ENCODE data around the gene CYTIP. TPM values are rescaled to one million over a fixed set of nuclear protein-coding genes. Genes with fewer than 3 reads are reported as not detected.
"Not testable (repeated sequence)": the region's sequence is repeated elsewhere in the genome, so short reads cannot be mapped to it uniquely, and the experiment has no call there.

The CYTIP gene
- total RNA-seq, 2 donors from 2014 or later: 286 to 294 TPM

DNA sequence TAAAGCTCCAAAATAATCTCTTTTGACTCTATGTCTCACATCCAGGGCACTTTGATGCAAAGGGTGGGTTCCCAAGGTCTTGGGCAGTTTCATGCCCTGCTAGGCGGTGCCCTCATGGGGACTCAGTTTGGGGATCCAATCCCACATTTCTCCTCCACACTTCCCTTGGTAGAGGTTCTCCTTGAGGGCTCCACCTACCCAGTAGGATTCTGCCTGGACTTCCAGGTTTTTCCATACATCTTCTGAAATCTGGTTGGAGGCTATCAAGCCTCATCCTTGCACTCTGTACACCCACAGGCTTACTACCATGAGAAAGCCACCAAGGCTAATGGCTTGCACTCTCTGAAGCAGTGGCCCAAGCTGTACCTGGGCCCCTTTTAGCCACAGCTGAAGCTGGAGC is 68.5 kb downstream of the CYTIP start:
- H3K27ac Mint-ChIP-seq: no peak overlapping the region
- H3K4me1 Mint-ChIP-seq: no peaks in the 10 kb centered on the region

DNA sequence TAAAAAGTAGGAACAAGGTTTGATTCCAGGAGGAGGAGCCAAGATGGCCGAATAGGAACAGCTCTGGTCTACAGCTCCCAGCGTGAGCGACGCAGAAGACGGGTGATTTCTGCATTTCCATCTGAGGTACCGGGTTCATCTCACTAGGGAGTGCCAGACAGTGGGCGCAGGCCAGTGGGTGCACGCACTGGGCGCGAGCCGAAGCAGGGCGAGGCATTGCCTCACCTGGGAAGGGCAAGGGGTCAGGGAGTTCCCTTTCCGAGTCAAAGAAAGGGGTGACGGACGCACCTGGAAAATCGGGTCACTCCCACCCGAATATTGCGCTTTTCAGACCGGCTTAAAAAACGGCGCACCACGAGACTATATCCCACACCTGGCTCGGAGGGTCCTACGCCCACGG is 75.4 kb downstream of the CYTIP start:
- H3K36me3 Mint-ChIP-seq (ENCODE audit: low read depth): not testable (repeated sequence)

More for the DNA sequence above, 68.5 kb downstream of the CYTIP start:
- no peaks in the 10 kb centered on the region for H3K27me3 Mint-ChIP-seq
- DNase-seq (no peak), ATAC-seq (no peak)
- H3K36me3 Mint-ChIP-seq (ENCODE audit: low read depth): peaks cover 5% of the 10 kb centered on the region
- peaks cover 4% of the 10 kb centered on the region for H3K9me3 ChIP-seq (ENCODE audit: control insufficient read depth, low read length, poor library complexity, severe bottlenecking)
- no peak overlapping the region for H3K4me3 Mint-ChIP-seq

DNA sequence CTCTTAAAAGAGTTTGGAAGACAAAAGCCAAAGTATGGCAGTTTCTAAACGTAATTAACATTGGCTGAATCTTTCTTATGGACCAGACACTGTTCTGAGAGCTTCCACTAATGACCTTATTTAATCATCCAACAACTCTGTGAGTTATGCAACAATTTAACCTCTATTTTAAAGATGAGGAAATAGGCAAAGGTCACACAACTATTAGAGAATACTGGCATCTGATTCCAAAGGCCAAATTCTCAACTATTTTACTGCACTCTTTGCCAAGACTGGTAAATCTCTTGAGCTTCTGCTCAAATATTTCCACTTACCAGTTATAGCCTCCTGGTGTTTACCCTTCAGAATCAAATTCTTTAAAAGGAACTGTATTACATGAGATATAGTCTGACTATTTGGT is 76.2 kb downstream of the CYTIP start:
- H3K9me3 ChIP-seq (ENCODE audit: control insufficient read depth, low read length, poor library complexity, severe bottlenecking): no peaks in the 10 kb centered on the region
- DNase-seq (no peak), ATAC-seq (no peak)
- peaks cover 7% of the 10 kb centered on the region for H3K36me3 Mint-ChIP-seq (ENCODE audit: low read depth)
- peaks cover 16% of the 10 kb centered on the region for H3K4me1 Mint-ChIP-seq
- H3K4me3 Mint-ChIP-seq: no peak overlapping the region
- no peak overlapping the region for H3K27ac Mint-ChIP-seq
- H3K27me3 Mint-ChIP-seq: no peaks in the 10 kb centered on the region

More for the DNA sequence above, 75.4 kb downstream of the CYTIP start:
- not testable (repeated sequence) for H3K4me3 Mint-ChIP-seq; H3K9me3 ChIP-seq (ENCODE audit: control insufficient read depth, low read length, poor library complexity, severe bottlenecking); ATAC-seq; DNase-seq; H3K27ac Mint-ChIP-seq; H3K27me3 Mint-ChIP-seq
- H3K4me1 Mint-ChIP-seq: peaks cover 13% of the 10 kb centered on the region

Other genes starting within 250 kb of the CYTIP start
- gene GALNT5, start 186.4 kb downstream of the CYTIP start, total RNA-seq: not detected
- 10 to 100 TPM; 10.2 to 11.6 TPM for gene ERMN, start 118.3 kb downstream of the CYTIP start, total RNA-seq
- gene ACVR1C, start 184.8 kb upstream of the CYTIP start, total RNA-seq: 1 to 10 TPM; 3.3 to 8.5 TPM

Measured in T-helper 17 cell (primary cell).